ENCODE measurements around the gene CCL1.

CCL1 gene

GRCh38 chr17:34313164-34313563 lies 49.9 kb downstream of the CCL1 start:
- Histone ChIP-seq H3K9ac (ENCODE audit: low read depth, low read length) (no peak overlapping the region), H3K4me3 (ENCODE audit: low read depth, low read length) (no peak overlapping the region), H3K36me3 (ENCODE audit: control insufficient read depth, insufficient read depth, low read length) (no peaks in the 10 kb centered on the region), H3K9me3 (ENCODE audit: control insufficient read depth, insufficient read depth, low read length) (no peaks in the 10 kb centered on the region), H3K4me1 (ENCODE audit: control insufficient read depth, insufficient read depth, low read length) (no peaks in the 10 kb centered on the region), H3K27me3 (ENCODE audit: control insufficient read depth, insufficient read depth, low read length) (no peaks in the 10 kb centered on the region)

DNA sequence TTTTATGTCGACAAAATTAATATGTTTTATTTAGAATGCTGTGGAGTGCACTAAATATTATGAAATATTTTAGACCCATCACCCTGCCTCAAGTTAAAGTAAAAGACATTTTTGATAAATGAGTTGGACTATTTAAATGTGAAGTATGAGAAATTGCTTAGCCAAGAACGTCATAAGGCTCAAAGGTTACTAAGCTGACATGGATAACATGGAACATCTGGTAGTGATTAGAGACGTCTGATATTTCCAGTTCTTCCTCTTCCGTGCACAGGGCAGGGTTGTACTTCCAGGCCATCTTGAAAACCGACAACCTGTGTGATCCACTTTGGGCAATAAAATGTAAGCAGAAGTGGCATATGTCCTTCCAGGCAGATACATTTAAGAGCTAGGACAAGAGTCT lies 51.0 kb downstream of the CCL1 start:
- H3K9me3 ChIP-seq (ENCODE audit: control insufficient read depth, insufficient read depth, low read length) = no peaks in the 10 kb centered on the region
- H3K36me3 ChIP-seq (ENCODE audit: control insufficient read depth, insufficient read depth, low read length) = no peaks in the 10 kb centered on the region
- no peak overlapping the region for H3K9ac ChIP-seq (ENCODE audit: low read depth, low read length)
- H3K4me1 ChIP-seq (ENCODE audit: control insufficient read depth, insufficient read depth, low read length) = no peaks in the 10 kb centered on the region
- H3K4me3 ChIP-seq (ENCODE audit: low read depth, low read length) = no peak overlapping the region
- no peaks in the 10 kb centered on the region for H3K27me3 ChIP-seq (ENCODE audit: control insufficient read depth, insufficient read depth, low read length)

- Histone ChIP-seq H3K27me3 (ENCODE audit: control insufficient read depth, insufficient read depth, low read length) (no peaks in the 10 kb centered on the region), H3K4me3 (ENCODE audit: low read depth, low read length) (no peak overlapping the region), H3K9ac (ENCODE audit: low read depth, low read length) (no peak overlapping the region), H3K9me3 (ENCODE audit: control insufficient read depth, insufficient read depth, low read length) (no peaks in the 10 kb centered on the region), H3K4me1 (ENCODE audit: control insufficient read depth, insufficient read depth, low read length) (peaks cover 2% of the 10 kb centered on the region), H3K36me3 (ENCODE audit: control insufficient read depth, insufficient read depth, low read length) (no peaks in the 10 kb centered on the region)
Measured at GRCh38 chr17:34311291-34311690, 51.7 kb downstream of the CCL1 start.
